Measurements from ENCODE around the gene TSTD1. TPM values are rescaled to one million over a fixed set of nuclear protein-coding genes. Genes with fewer than 3 reads are reported as not detected.

The TSTD1 gene
- total RNA-seq, 1 experiment from 2014 or later: 116 TPM

DNA sequence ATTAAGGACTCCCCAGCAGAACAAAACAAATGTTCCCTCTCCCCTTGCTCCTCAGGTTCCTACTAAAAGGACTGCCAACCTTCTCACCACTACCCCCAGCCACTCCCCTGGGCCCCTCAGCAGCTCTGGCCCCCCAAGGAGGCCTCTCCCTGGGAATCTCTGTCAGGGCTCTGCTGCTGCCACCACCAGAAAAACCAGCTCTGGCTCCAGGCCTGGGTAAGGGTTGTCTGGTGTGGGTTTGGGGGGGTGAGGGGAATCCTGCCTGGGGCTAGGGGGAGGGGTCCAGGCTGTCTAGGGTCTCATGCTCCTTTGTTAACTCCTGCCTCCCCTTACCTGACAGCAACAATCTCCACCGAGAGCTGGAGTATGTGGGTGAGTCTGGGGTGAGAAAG lies 45.8 kb upstream of the TSTD1 start:
- no peak overlapping the region for H2AFZ ChIP-seq (ENCODE audit: low read depth, low read length, poor library complexity, severe bottlenecking)
- no peaks in the 10 kb centered on the region for H3K36me3 ChIP-seq (ENCODE audit: control insufficient read depth in 1 of 2, insufficient read depth in 2 of 2, low read length in 2 of 2)
- no peaks in the 10 kb centered on the region for H3K79me2 ChIP-seq (ENCODE audit: insufficient read depth, low read length)
- TF ChIP-seq FOSL1 (IDR thresholded peaks at IDR 0.05; ENCODE audit: low read depth) (no peak), EZH2 (IDR thresholded peaks at IDR 0.05) (no peak), RAD21 (IDR thresholded peaks at IDR 0.05; ENCODE audit: low read depth) (no peak)
- ChIA-PET RAD21 (ENCODE audit: low non-redundant PET in 1 of 2, low total read pairs in 2 of 2, uncharacterized antibody in 2 of 2, unreplicated experiment in 2 of 2) (no interaction called here), POLR2A (interaction anchor here (1.4 kb wide), 1 partner anchor 46 kb away, joined by 4 read pairs; the partner anchor contains the start of gene TSTD1), CTCF (interaction anchor here (0.9 to 2.4 kb wide), 4 partner anchors 12 to 87 kb away, joined by 3 to 9 read pairs (median 4); partner anchors contain the start of gene KLHDC9)
- no peak overlapping the region for H3K4me3 ChIP-seq (replicated peaks in 1 of 2; ENCODE audit: low read depth in 1 of 2, low read length in 2 of 2)
- intact Hi-C loops (cut with micrococcal nuclease): no loop called here
- no peaks in the 10 kb centered on the region for H3K27me3 ChIP-seq (ENCODE audit: insufficient read depth, low read length)
- peaks cover 38 to 92% of the 10 kb centered on the region in 2 experiments for H3K4me1 ChIP-seq (ENCODE audit: control insufficient read depth in 1 of 2, insufficient read depth in 2 of 2, low read length in 2 of 2)
- H3K4me2 ChIP-seq (ENCODE audit: low read length): peak overlapping the region; percentile 73
- H3K9ac ChIP-seq (ENCODE audit: low read length): no peak overlapping the region
- no peak overlapping the region for H3K27ac ChIP-seq (ENCODE audit: low read depth, low read length)
- H3K9me3 ChIP-seq (ENCODE audit: control insufficient read depth in 1 of 2, insufficient read depth in 1 of 2, low read depth in 1 of 2, low read length in 2 of 2): no peaks in the 10 kb centered on the region
- no peak for ATAC-seq
- no peaks in the 10 kb centered on the region for H4K20me1 ChIP-seq (ENCODE audit: insufficient read depth)
- H3K9me2 ChIP-seq (ENCODE audit: insufficient read depth): no peaks in the 10 kb centered on the region
- DNase-seq (ENCODE audit: low read depth, low spot score): no peak
- BruUV-seq (replicated peaks): no TSS peak

DNA sequence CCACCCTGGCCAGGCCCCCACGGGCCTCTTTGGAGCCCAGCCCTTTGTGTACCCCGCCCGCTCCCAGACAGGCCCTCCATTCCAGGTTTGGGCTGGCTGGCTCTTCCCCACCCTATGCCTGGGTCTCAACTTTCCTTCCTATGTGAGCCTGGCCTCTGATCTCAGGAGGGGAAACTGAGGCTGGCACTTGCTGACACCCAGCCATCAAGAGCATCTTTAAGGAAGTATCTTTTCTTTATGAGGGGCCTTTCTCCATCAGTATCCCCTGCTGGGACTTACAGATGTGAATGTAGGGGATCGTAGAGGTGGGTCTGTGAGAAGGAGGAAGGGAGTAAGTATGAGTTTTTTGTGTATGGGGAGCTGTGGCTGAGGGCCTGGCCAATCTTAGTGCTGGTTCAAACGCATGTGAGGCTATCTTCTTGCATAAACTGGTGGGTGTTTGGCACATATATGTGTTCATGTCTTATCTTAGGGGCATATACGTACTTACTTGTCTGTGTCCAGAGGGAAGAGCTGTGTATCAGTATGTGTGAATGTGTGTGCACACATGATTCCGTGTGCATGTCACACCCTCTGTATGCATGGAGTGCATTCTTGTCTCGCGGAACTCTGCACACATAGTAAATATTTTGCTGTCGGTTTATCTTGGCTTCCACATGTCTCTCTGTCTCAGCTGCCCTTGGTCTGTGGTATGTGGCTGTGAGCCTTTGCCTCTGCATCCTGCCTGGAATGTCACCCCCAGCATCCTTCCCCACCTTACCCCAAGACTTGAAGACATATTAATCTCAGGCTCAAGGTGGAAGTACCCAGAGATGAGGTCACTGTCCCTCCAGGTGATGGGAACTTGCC lies 45.2 kb upstream of the TSTD1 start:
- peak overlapping the region; percentile 46 for H3K9ac ChIP-seq (ENCODE audit: low read length)
- no peaks in the 10 kb centered on the region for H3K9me2 ChIP-seq (ENCODE audit: insufficient read depth)
- peaks cover 38 to 86% of the 10 kb centered on the region in 2 experiments for H3K4me1 ChIP-seq (ENCODE audit: control insufficient read depth in 1 of 2, insufficient read depth in 2 of 2, low read length in 2 of 2)
- DNase-seq (ENCODE audit: low read depth, low spot score): no peak
- TF ChIP-seq YY1 (IDR thresholded peaks at IDR 0.05; ENCODE audit: extremely low read depth, insufficient replicate concordance, low read depth, low read length) (no peak), SP1 (IDR thresholded peaks at IDR 0.05; ENCODE audit: low read depth) (no peak), EGR1 (IDR thresholded peaks at IDR 0.05; ENCODE audit: low read depth) (no peak), RAD21 (IDR thresholded peaks at IDR 0.05; ENCODE audit: low read depth) (no peak)
- TF ChIP-seq, protein P1, sequence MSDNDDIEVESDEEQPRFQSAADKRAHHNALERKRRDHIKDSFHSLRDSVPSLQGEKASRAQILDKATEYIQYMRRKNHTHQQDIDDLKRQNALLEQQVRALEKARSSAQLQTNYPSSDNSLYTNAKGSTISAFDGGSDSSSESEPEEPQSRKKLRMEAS (IDR thresholded peaks at IDR 0.05): no peak
- TF ChIP-seq, protein P2, sequence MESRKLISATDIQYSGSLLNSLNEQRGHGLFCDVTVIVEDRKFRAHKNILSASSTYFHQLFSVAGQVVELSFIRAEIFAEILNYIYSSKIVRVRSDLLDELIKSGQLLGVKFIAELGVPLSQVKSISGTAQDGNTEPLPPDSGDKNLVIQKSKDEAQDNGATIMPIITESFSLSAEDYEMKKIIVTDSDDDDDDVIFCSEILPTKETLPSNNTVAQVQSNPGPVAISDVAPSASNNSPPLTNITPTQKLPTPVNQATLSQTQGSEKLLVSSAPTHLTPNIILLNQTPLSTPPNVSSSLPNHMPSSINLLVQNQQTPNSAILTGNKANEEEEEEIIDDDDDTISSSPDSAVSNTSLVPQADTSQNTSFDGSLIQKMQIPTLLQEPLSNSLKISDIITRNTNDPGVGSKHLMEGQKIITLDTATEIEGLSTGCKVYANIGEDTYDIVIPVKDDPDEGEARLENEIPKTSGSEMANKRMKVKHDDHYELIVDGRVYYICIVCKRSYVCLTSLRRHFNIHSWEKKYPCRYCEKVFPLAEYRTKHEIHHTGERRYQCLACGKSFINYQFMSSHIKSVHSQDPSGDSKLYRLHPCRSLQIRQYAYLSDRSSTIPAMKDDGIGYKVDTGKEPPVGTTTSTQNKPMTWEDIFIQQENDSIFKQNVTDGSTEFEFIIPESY (IDR thresholded peaks at IDR 0.05; ENCODE audit: extremely low read depth, insufficient replicate concordance, low read length): no peak
- ChIA-PET CTCF (interaction anchor here (0.9 to 2.4 kb wide), 6 partner anchors 11 to 86 kb away, joined by 3 to 9 read pairs (median 4); partner anchors contain the start of gene KLHDC9), RAD21 (ENCODE audit: low non-redundant PET in 1 of 2, low total read pairs in 2 of 2, uncharacterized antibody in 2 of 2, unreplicated experiment in 2 of 2) (interaction anchor here in 1 of 2 experiments (0.5 kb wide), 1 partner anchor 94 kb away, joined by 3 read pairs; no protein-coding TSS in a partner anchor), POLR2A (interaction anchor here (0.8 to 1.4 kb wide), 3 partner anchors 9 to 45 kb away, joined by 3 to 4 read pairs (median 4); partner anchors contain the start of genes TSTD1 and USF1)
- H2AFZ ChIP-seq (ENCODE audit: low read depth, low read length, poor library complexity, severe bottlenecking): no peak overlapping the region
- BruUV-seq (replicated peaks): TSS peak; percentile 70
- H3K27ac ChIP-seq (ENCODE audit: low read depth, low read length): peak overlapping the region; percentile 46
- H3K27me3 ChIP-seq (ENCODE audit: insufficient read depth, low read length): no peaks in the 10 kb centered on the region
- H3K4me2 ChIP-seq (ENCODE audit: low read length): peak overlapping the region; percentile 73
- H3K36me3 ChIP-seq (ENCODE audit: control insufficient read depth in 1 of 2, insufficient read depth in 2 of 2, low read length in 2 of 2): no peaks in the 10 kb centered on the region
- H3K79me2 ChIP-seq (ENCODE audit: insufficient read depth, low read length): no peaks in the 10 kb centered on the region
- peak; percentile 12 for ATAC-seq
- intact Hi-C loops (cut with micrococcal nuclease): loop anchor here (1.0 kb wide), 1 partner anchor 31 kb away; no protein-coding TSS in a partner anchor
- no peaks in the 10 kb centered on the region for H4K20me1 ChIP-seq (ENCODE audit: insufficient read depth)
- no peaks in the 10 kb centered on the region for H3K9me3 ChIP-seq (ENCODE audit: control insufficient read depth in 1 of 2, insufficient read depth in 1 of 2, low read depth in 1 of 2, low read length in 2 of 2)
- peak overlapping the region in 1 of 2 experiments; percentile 40; a peak in 3 of 4 replicates for H3K4me3 ChIP-seq (replicated peaks in 1 of 2; ENCODE audit: low read depth in 1 of 2, low read length in 2 of 2)
